HepG2 (cell line): Measurements from ENCODE around the gene POLR3GL. TPM values are rescaled to one million over a fixed set of nuclear protein-coding genes. Genes with fewer than 3 reads are reported as not detected.

Experiments used
- DNMT3B ChIP-seq: conservative IDR thresholded peaks from 2 replicates; pipeline ENCODE4 v1.6.1; 2016; ENCODE audit warnings: missing biosample characterization, control low read depth
- GTF2F1 ChIP-seq: fragments of 150-350 bp; IDR thresholded peaks from 2 replicates; pipeline ENCODE4 v1.6.1; 2014; ENCODE audit warnings: low read length
- HHEX ChIP-seq: IDR thresholded peaks from 2 replicates; pipeline ENCODE4 v1.6.1; 2016; ENCODE audit warnings: control low read depth
- JUNB ChIP-seq: sonication (generic); formaldehyde crosslinking; IDR thresholded peaks from 2 replicates; pipeline ENCODE4 v1.8.0; 2022; ENCODE audit warnings: missing genetic modification reagents, mild to moderate bottlenecking, borderline replicate concordance
- KAT7 ChIP-seq: IDR thresholded peaks from 2 replicates; pipeline ENCODE4 v1.6.1; 2018; ENCODE audit warnings: borderline replicate concordance, missing compliant biosample characterization
- KLF6 ChIP-seq: IDR thresholded peaks from 2 replicates; pipeline ENCODE4 v1.8.0; 2016; ENCODE audit warnings: missing biosample characterization, missing genetic modification reagents
- ONECUT2 ChIP-seq: sonication (generic); formaldehyde crosslinking; IDR thresholded peaks from 2 replicates; pipeline ENCODE4 v1.4.0; 2020; ENCODE audit warnings: missing genetic modification reagents
- SOX6 ChIP-seq, 2 experiments: fragments of 450-650 bp in 1 of 2; sonication (generic) in 1 of 2; formaldehyde crosslinking in 1 of 2; IDR thresholded peaks; 2 replicates each; pipeline versions ENCODE4 v1.4.0 to v1.6.1; 2017 to 2020; ENCODE audit warnings: antibody characterized with exemption in 1 of 2, mild to moderate bottlenecking in 1 of 2, missing genetic modification reagents in 1 of 2
- TFAP4 ChIP-seq: sonication (generic); IDR thresholded peaks from 2 replicates; pipeline ENCODE4 v1.6.1; 2016; ENCODE audit warnings: low read depth, borderline replicate concordance
- XRCC5 ChIP-seq: fragments of 200-400 bp; formaldehyde crosslinking; optimal IDR thresholded peaks from 2 replicates; pipeline ENCODE3; 2017; ENCODE audit warnings: mild to moderate bottlenecking, low read length
- ZFP82 ChIP-seq: sonication (generic); formaldehyde crosslinking; IDR thresholded peaks from 2 replicates; pipeline ENCODE4 v1.5.1; 2020; ENCODE audit warnings: mild to moderate bottlenecking, missing genetic modification reagents, borderline replicate concordance
- ZNF207 ChIP-seq: fragments of 450-650 bp; IDR thresholded peaks from 2 replicates; pipeline ENCODE4 v1.6.1; 2016; ENCODE audit warnings: antibody characterized with exemption, borderline replicate concordance
- ZNF33A ChIP-seq: sonication (generic); formaldehyde crosslinking; IDR thresholded peaks from 2 replicates; pipeline ENCODE4 v1.5.1; 2020; ENCODE audit warnings: missing genetic modification reagents, mild to moderate bottlenecking, moderate library complexity, borderline replicate concordance
- ZNF407 ChIP-seq: sonication (generic); formaldehyde crosslinking; IDR thresholded peaks from one replicate; pipeline ENCODE4 v1.5.1; 2020; ENCODE audit warnings: mild to moderate bottlenecking, missing genetic modification reagents; ENCODE audit errors: not compliant biosample characterization
- ZNF414 ChIP-seq: sonication (generic); formaldehyde crosslinking; IDR thresholded peaks from 2 replicates; pipeline ENCODE4 v1.5.0; 2020; ENCODE audit warnings: missing genetic modification reagents
- ZNF569 ChIP-seq: sonication (generic); formaldehyde crosslinking; IDR thresholded peaks from 2 replicates; pipeline ENCODE4 v1.5.0; 2020; ENCODE audit warnings: mild to moderate bottlenecking, missing genetic modification reagents, moderate library complexity, borderline replicate concordance
- ZNF766 ChIP-seq: sonication (generic); formaldehyde crosslinking; IDR thresholded peaks from 2 replicates; pipeline ENCODE4 v1.5.0; 2020; ENCODE audit warnings: missing genetic modification reagents, borderline replicate concordance
- ZZZ3 ChIP-seq: sonication (generic); formaldehyde crosslinking; IDR thresholded peaks from 2 replicates; pipeline ENCODE4 v1.4.0; 2020; ENCODE audit warnings: missing genetic modification reagents, mild to moderate bottlenecking, borderline replicate concordance
- polyA plus RNA-seq, 8 experiments: library from polyadenylated mRNA; depleted of rRNA in 3 of 8; stranded (reverse) in 7 of 8; unstranded in 1 of 8; fragments of >200 nt; fragmentation: Illumina TruSeq in 4 of 8; extraction: Trizol in 4 of 8; gene quantifications; 2 replicates each; pipeline versions ENCODE4 v1.2.1 to v1.2.3, GENCODE V29; 2011 to 2016; ENCODE audit warnings: low read depth in 4 of 8, missing spikeins in 1 of 8, mixed read lengths in 1 of 8; ENCODE audit not compliant: insufficient read depth in 1 of 8
- total RNA-seq, 5 experiments: library from RNA; depleted of rRNA; stranded (reverse); fragments of >200 nt; fragmentation: Illumina TruSeq; extraction: Trizol; gene quantifications; 2 replicates each; pipeline ENCODE4 v1.2.3, GENCODE V29; 2016; ENCODE audit warnings: low read depth in 1 of 5

POLR3GL gene
- total and polyA plus RNA-seq, 2 of the 13 experiments (the other 11 are each of a cell fraction or from before 2014, with no cell fraction given) = 11.5 to 12.4 TPM

- TF ChIP-seq DNMT3B (CRISPR knock-in tag) (no peak), ZFP82 (CRISPR knock-in tag) (no peak), KLF6 (no peak), GTF2F1 (no peak), XRCC5 (peak; percentile 41), ONECUT2 (CRISPR knock-in tag) (no peak), KAT7 (no peak; the same call in 1 of the 2 replicates), ZNF33A (CRISPR knock-in tag) (no peak), SOX6 (IDR thresholded peaks at IDR 0.05) (no peak), SOX6 (CRISPR knock-in tag; IDR thresholded peaks at IDR 0.05) (no peak; the same call in 1 of the 2 replicates), TFAP4 (no peak), ZNF414 (CRISPR knock-in tag) (no peak), ZZZ3 (CRISPR knock-in tag) (no peak), ZNF569 (CRISPR knock-in tag) (no peak), ZNF766 (CRISPR knock-in tag) (no peak), ZNF207 (no peak), JUNB (CRISPR knock-in tag) (no peak), HHEX (CRISPR knock-in tag) (no peak), ZNF407 (CRISPR knock-in tag) (no peak)
Observed at GRCh38 chr1:145957443-145958319, 6.8 kb upstream of the POLR3GL start, which contains the start of gene LIX1L (continued).
